NCI-H2081 treated with DMSO at 0.1 percent for 48 hours (cell line): ENCODE data around the gene CTTNBP2.
"Not testable (repeated sequence)": the region's sequence is repeated elsewhere in the genome, so short reads cannot be mapped to it uniquely, and the experiment has no call there.

ENCODE experiments used
- DNase-seq: peaks from one replicate; lab custom pipeline; 2025; lab: John Stamatoyannopoulos, UW

Gene CTTNBP2

DNA sequence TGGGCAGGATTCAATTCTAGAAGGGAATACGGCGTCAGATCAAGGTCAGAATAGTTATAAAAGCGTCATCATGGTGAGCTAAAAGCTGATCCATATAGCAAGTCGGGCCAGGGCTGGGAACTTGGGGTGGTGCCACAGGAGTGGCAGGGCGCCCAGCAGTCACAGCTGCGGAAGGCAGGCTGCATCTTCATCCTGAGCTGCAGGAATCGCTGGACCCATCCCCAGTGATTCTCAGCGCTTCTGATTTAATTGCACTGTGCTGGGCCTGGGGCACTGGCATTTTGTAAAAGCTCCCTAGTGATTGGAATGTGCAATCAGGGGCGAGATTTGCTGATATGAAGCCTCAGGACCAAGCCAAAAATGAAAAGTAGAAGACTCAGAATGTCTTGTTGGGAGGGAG lies 135.3 kb downstream of the CTTNBP2 start:
- DNase-seq, result no peak

DNA sequence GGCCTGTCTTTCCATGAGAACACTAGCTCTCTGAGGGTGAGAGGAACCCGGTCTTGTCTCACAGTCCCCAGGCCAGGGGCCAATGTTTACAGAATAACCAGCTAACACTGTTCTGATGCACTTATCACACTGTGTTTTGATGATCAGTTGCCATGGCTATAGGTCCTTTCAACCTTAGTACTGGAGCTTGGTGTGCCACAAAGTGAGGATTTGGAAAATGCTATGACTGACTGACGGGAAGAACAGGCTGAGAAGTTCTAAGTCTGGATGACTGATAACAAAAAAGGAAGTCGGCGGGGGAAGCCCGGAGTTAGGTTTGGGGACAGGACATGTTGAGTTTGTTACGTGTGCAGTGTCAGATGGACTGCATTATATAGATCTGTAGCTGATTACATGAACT lies 141.8 kb downstream of the CTTNBP2 start:
- no peak for DNase-seq

DNA sequence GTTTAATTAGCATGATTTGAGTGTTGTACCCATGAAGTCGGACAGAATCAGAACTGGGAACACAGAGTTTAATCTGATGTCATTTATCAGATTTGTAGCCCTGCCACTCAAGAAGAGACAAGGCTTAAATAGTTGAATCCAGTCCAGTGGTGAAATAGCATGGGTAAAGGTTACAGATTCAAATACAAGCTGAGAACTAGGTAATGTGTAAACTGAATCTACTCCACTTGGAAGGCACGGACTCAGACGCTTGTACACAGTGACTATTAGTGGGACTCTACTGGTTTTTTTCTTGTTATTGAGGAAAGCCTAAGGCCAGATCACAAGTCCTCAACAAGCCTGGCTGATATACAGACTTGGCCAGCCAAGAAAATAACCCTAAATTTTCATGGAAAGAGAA lies 142.9 kb downstream of the CTTNBP2 start:
- DNase-seq, result no peak

DNA sequence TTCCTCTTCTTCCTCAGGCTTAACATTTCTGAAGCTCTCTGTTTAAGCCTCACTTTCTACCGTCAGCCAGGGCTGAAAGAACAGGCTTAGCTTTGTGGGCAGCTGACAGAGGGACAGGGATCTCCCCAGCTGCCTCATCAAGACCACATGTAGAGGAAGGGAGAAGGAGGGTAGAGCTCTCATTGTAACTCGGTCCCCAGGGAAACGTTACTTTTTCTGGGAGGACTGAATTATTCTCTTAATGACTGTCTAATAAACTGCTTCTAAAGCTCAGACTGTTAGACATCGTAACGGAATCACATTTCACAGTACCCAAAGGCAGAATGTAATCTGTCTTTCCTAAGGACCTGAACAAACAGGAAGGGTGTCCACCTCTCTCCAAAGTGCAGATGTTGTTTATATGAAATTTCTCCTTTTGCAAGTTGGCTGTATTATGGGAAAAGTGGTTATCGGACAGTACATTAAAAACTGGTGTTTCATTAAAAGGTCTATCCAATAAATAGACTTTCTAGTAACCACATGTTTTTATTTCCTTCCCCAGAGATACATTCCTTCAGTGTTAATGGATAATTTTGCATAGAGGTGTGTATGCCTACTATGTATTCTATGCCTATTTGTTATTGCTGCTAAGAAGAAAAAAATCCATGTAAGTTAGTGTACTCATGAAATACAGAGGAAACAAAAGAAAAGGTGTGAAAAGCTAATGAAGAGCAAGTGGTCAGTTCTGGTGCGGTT lies 144.2 kb downstream of the CTTNBP2 start:
- DNase-seq, result no peak

DNA sequence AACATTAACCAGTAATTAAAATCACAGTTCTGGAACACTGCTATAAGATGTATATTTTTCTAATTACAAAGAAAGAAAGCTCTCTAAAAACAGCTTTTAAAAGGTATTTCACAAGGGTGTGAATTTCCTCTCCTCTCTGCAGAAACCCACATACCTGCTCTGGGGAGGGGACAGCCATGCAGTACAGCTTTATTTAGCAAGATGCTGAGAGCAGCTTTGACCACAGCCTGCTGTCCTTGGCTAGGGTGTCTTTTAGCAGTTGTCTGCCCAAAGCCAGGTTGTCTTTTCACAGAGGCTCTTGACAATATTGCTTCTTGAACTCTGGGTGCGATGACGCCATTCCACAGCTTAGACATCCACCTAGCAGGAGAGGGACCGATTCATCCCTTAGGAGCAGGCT lies 148.3 kb downstream of the CTTNBP2 start:
- no peak for DNase-seq

DNA sequence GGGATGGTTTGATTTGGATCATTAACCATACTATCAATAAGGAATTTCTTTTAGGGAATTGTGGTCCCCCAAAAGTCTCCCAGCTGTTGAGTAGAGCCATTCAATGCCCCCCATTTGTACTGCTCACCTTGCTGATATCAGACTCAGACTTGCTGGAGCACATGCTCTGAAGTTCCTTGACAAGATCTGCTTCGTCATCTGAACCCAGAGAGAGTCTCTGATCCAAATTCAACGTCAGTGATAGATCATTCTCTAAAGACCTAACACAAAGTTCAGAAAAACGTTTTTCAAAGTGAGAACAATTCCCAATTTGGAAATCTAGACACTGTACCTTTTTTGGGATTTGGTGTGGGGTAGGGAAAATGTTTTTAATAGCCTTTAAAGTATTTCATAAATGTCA lies 153.9 kb downstream of the CTTNBP2 start:
- no peak for DNase-seq

DNA sequence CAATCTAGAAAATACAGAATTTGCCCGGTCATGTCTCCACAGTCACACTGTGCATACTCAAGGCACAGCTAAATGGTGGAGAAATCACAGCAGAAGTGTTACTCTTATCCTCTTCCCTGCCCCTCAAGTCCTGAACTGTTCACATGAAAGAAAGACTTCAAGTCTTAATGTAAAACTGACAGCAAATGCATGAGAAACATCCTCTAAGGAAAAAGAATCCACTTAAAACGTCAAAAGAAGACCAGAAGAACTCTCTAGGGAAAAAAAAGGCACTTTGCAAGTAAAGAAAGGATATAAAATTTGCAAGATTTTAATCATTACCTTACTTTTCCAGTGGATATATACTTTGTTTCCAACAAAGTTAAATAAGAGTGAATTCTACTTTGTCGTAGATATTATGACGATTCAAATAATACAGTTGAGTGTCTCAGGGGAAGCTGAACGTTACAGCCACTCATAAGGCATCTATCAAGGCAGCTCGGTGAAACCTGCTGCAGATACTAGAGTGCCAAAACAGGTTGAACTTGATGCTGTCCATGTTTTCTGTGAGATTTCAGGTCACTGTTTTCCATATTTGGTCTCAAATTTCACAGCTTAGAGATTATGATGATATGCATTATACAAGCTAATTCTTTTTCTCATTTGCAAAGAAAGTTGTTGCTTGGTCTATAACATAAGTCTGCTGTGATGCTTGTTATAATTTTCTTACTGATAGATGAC lies 155.0 kb downstream of the CTTNBP2 start:
- DNase-seq, result no peak

DNA sequence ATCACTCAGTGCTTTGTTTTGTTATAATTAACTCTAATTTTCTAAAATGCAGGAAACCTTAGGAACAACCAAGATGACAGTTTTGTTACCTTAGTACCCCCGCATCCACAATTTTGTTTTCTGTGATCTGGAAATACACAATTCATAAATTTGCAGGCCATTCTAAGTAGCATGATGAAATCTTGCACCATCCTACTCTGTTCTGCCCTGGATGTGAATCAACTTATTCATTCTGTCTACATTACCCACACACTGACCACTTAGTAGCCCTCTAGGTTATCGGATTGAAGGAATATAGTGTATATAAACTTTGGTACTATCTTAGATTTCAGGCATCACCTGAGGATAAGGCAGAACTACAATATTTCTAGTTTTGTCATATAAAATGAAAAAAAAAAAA lies 155.9 kb downstream of the CTTNBP2 start:
- DNase-seq, result no peak

DNA sequence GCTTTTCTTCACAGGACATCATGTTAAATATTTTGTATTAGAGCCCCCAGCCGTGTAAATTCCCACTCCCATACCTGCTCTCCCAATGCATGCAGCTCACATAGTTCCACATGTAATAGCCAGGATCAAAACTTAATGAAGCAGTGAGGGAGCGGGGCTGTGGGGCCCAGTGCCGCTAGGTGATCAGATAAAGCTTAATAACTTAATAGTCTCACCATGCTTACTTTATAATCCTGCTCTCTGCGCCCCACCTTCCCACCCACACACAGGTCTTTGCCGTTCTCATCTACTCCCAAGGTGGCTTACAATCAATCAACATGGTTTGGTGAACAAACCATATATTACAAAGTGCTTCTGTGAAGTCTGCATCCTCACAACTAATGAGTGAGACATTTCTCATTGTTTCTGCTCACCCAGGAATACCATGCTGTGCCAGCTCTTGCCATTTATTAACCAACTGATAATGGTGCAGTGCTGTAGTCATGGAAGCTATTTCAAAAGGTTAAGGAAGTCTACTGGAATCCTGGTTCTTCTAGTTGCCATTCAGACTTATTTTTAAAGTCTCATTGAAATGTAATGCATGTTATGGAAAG lies 156.4 kb downstream of the CTTNBP2 start:
- no peak for DNase-seq

DNA sequence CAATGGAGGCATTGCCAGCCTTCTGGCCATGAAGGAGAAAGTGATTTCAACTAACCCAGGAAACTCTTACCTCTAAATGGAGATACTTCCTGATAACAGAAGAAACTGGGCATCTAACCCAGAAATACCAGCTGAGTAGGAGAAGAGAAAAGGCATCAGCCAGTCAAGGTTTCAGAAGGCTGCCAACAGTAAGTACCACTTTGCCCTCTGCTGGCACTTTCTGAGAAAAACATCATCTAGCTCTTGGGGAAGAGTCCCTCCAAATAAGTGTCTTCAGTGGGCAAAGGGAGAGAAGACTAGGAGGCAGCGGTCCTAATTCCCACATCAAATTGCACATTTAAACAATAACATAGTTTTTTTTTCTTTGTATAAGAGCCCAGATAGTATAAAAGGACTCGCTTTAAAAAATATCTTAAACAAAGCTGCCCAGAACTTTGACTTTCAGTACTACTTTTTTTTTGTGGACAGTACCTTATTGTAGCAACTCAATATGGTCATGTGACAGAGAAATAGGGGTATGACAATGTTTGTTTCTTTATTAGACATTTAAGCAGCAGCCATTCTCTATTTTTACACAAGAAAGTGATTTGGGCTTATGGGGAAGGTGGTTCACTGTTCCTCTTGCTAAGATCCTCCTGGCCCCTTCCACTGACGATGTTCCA lies 157.3 kb downstream of the CTTNBP2 start:
- peak; percentile 45 for DNase-seq

DNA sequence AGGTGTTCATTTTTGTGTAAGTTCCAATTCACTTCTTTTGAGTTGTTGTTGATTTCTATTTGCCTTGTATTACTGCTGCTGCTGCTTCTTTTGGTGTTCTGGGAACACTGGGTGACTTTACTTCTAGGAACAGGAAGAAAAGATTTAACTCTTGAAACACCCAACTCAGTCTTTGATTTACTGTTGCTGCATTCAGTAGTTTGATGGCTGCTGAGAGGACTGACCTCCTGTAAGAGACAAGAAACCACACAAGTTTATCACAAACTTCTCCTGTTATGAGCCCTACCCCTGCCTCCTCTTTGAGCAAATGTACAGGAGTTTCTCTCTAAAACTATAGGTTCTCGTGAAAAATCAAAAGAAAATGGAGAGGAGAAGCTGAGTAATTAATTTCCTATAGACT lies 161.7 kb downstream of the CTTNBP2 start:
- no peak for DNase-seq

DNA sequence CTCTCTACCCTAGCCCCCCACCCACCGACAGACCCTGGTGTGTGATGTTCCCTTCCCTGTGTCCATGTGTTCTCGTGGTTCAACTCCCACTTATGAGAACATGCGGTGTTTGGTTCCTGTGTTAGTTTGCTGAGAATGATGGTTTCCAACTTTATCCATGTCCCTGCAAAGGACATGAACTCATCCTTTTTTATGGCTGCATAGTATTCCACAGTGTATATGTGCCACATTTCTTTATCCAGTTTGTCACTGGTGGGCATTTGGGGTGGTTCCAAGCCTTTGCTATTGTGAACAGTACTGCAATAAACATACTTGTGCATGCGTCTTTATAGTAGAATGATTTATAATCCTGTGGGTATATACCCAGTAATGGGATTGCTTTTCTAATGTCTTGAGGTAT lies 165.1 kb downstream of the CTTNBP2 start:
- not testable (repeated sequence) for DNase-seq

DNA sequence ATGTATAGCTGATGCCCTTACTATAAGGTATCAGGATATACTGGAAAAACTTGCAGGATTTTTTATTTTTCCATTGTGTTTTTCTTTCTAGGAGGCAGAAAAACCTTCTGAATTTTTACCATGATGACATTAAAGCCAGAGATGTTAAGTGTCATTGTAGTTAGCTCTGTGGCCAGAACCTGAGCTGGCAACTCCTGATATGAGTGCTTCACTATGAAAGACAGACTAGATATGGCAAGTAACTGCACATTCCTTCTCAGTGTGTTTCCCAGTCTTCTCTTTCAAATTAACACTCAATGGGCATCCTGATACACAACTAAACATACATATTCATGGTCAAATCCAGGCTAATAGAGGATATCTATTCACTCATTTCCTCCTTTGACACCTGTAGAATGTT lies 166.2 kb downstream of the CTTNBP2 start:
- no peak for DNase-seq

DNA sequence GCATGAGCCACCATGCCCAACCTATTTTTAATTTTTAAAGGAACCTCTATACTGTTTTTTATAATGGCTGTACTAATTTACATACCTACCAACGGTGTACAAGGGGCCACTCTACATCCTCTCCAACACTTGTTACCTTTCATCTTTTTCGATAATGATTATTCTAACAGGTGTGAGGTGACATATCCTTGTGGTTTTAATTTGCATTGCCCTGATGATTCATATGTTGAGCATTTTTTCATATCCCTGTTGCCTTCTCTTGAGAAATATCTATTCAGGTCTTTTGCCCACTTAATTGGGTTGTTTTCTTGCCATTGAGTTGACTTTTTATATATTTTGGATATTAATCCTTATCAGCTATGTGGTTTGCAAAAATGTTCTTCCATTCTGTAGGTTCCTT lies 167.0 kb downstream of the CTTNBP2 start:
- DNase-seq, result no peak

DNA sequence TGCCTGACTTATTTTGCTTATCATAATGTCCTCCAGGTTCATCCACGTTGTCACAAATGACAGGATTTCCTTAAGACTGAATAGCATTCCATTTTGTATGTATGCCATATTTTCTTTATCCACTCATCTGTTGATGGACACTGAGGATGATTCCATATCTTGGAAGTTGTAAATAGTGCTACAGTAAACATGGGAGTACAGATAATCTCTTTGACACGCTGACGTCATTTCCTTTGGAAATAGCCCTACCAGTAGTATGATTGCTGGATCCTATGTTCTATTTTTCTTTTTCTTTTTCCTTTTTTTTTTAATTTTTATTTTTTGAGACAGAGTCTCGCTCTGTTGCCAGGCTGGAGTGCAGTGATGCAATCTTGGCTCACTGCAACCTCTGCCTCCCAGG lies 167.6 kb downstream of the CTTNBP2 start:
- no peak for DNase-seq

DNA sequence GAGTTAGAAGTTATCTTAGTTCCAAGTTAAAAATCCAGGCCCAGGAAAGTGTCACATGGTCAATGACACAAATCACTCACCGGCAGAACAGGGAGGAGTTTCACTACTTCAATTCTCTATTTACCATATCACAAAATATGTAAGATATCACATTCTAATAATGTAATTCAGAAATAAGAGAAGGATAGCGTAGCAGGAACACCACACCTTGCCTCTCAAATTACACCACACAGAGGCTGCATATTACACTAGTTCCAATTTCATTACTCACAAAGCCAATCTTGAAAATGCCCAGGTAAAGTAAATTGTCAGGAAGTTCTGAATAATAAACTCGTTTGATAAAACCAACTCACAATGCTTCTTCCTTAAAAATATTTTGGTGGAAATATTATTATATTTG lies 169.2 kb downstream of the CTTNBP2 start:
- no peak for DNase-seq

DNA sequence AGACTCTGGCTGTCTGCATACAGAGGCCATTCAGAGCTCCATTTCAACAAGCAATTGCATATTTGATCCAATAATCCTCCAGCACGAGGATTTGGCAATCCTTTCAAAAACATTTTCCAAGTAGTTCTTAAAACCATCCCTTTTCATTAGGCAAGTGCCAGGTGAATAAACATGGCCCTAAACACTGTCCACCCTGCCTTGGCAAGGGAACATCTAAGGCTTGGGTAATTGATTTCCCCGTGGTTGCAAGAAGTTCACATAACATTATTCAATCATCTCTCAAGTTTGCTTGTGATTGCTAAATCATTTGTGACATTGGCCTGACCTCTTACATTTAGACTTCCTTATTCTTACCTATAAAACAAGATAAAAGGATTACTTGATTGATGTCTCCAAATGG lies 175.2 kb downstream of the CTTNBP2 start:
- DNase-seq, result no peak

DNA sequence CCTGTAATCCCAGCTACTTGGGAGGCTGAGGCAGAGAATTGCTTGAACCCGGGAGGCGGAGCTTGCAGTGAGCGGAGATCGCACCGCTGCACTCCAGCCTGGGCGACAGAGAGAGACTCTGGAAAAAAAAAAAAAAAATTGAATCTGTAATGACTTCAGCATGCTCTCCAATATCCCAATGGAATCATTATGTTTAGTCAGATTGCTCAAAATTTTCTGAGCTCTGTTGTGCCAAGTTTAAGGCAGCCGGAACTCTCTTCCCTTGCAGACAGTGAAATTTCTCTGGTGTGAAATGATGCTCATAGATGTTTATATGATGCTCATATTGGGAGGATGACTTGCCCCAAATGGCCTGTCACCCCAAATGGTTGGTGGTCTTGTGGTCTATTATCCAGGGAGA lies 180.9 kb downstream of the CTTNBP2 start:
- no peak for DNase-seq

DNA sequence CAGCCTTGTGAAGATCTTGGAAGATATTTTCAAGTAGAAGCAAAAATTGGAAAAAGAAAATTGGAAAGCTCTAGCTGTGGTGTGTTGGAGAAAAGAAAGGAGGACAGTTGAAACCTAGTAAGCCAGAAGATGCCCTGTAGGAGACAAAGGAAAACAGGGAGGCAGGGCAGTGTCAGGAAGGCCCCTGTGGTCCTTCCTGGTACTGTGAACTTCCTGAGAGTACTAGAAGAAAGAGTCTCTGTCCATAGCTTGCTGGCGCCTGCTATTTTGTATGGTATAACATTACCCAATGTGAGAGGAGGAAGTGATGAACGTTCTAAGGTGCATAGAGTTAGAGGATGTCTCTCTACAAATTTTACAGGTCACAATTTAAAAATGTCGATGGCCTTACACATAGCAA lies 183.1 kb downstream of the CTTNBP2 start:
- DNase-seq, result no peak

DNA sequence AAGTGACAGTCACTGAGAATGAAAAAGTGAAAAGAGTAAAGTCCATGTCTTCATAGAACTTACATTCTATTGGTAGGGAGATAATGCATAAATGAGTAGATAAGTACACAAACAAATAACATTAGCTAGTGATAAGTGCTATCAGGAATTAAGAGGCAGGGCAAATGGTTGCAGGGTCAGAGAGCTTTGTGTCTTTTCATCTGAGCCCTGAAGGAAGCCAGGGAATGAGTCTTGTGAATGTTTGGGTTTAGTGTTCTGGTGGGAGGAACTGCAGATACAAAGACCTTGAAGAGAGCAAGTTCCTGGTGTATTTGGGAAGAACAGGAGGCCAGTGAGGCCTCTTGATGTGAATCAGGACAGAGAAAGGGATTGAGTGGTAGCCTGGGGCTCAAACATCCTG lies 183.8 kb downstream of the CTTNBP2 start:
- DNase-seq, result no peak

DNA sequence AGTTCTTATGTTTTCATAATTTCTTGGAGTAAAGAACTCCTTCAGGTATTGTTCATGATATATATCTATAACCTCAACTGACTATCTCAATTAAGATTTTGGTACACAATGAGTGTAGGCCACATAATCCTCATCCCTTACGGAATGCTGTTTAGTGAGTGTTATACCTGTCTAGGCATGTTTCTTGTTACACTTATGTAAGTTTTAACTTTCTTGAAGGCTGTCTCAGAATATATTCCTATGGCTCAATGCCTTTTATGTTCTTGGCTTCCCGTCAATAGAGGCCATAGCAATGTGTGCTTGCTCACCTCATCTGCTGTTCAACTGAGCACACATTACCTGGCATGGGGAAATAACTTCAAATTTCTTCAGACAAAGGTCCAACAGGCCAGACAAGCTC lies 185.1 kb downstream of the CTTNBP2 start:
- no peak for DNase-seq

DNA sequence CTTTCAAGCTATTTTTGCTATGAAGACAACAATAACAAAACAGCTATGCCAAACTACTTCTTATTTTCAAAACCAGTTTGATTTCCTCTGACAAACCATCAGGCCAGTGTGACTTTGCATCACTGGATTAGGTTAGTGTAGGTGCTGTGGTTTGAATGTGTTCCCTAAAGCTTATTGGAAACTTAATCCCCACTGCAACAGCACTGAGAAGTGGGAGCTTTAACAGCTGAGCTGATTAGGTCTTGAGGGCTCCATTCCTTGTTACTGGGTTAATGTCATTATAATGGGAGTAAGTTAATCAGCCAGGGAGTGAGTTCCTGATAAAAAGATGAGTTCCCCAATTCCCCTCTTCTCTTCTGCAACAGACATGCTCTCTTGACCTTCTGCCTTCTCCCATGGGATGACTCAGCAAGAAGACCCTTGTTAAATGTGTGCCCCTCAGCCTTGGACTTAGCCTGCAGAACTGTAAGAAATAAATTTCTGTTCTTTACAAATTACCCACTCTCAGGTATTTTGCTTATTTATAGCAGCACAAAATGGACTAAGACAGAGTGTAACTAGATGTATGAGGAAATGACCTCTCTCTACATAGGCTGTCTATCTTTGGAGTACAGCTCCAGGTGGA lies 186.8 kb downstream of the CTTNBP2 start:
- no peak for DNase-seq

DNA sequence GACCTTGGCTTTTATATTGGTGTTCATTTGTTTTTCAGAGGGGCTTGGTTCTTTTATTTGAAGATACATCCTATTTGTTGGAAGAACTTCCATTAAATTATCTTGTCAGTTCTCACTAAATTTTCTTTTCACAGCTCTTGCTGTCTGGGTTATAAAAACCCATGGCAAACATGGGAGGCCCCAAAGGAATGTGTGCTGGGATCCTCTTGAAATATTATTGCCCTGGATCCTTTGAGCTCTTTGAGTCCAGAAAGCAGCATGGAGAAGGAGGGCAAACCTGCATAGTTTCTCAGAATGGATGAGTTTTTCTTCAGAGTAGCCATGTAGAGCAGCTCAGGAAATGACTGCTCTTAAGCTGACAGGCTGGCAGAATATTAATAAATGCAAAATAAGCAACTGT lies 187.4 kb downstream of the CTTNBP2 start:
- DNase-seq, result no peak
